GM12865 (cell line): ENCODE results near the gene PHLDA3.

Experiments
- DNase-seq: peaks from one replicate; pipeline ENCODE4 v3.0.0; 2010; ENCODE audit warnings: low read depth
- H3K4me3 ChIP-seq: 2 replicates; pipeline ENCODE4 v1.5.1; 2011; ENCODE audit warnings: mild to moderate bottlenecking, low read depth, low read length, control low read depth
- TF ChIP-seq, protein P1 (sequence below): IDR thresholded peaks from 2 replicates; pipeline ENCODE4 v1.5.1; 2011; ENCODE audit warnings: low read length, control low read depth, low read depth, inconsistent platforms; ENCODE audit not compliant: insufficient read depth; ENCODE audit errors: missing control alignments

PHLDA3 gene

DNA sequence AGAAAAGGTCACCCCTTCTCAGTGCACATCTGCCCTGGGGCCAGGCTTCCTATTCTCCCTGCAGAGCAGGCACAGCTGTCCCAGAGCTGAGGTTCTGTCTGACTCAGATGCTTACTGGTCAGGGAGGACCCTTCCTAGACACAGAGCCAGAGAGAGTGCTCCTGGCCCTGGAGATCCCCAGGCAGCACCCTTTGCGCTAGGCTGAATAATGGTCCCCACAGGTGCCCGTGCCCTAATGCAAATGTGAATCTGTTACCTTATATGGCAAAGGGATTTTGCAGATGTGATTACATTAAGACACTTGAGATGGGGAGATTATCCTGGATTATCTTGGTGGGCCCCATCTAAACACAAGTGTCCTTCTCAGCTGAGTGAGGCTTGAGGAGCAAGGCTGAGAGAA lies 44.8 kb downstream of the PHLDA3 start:
- H3K4me3 ChIP-seq = no peak overlapping the region
- no peak for DNase-seq
- TF ChIP-seq, protein P1, sequence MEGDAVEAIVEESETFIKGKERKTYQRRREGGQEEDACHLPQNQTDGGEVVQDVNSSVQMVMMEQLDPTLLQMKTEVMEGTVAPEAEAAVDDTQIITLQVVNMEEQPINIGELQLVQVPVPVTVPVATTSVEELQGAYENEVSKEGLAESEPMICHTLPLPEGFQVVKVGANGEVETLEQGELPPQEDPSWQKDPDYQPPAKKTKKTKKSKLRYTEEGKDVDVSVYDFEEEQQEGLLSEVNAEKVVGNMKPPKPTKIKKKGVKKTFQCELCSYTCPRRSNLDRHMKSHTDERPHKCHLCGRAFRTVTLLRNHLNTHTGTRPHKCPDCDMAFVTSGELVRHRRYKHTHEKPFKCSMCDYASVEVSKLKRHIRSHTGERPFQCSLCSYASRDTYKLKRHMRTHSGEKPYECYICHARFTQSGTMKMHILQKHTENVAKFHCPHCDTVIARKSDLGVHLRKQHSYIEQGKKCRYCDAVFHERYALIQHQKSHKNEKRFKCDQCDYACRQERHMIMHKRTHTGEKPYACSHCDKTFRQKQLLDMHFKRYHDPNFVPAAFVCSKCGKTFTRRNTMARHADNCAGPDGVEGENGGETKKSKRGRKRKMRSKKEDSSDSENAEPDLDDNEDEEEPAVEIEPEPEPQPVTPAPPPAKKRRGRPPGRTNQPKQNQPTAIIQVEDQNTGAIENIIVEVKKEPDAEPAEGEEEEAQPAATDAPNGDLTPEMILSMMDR = no peak

DNA sequence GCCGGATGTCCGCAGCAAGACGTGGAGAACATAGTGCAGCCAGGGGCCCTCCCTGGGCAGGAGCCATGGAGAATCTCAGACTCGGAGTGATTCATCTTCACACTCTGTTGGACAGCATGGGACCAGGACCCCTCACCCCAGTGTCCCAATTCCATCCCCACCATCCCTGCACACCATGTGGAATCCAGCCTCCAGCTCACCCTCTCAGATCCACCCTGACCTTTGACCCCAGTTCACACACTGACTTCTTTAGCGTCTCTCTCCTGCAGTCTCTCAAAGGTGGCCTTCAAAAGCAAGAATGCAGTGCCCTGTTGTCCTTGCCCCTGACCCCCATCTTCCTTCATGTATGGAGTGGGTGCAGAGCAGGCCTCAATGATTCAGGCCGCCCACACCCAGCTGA lies 45.3 kb downstream of the PHLDA3 start:
- no peak for DNase-seq
- TF ChIP-seq, protein P1 = no peak
- no peak overlapping the region for H3K4me3 ChIP-seq

DNA sequence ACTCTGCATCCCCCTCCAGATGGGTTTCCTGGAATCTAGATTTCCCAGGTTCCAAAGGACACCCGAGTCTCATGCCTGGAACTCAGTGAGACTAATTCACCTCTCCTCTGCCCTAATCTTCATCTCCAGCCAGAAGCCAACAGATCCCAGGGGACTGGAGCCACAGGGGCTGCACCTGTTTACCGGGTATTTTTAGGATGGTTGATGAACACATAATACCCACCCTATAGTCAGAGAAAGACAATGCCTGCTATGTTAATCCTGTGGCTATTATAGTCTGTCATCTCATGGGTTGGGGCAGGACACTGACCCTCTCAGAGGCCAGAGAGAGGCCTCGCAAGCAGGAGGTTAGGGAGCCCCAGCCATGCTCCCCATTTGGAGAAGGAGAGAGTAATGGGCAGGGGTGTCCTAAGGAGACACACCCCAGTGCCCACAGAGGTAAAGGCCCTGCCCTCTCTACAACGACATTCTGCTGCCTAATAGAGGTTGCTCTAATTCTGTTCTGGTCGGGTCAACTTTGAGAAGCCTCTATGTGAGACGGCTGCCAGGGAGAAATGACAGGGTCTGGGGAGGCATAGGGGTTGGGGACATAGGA lies 46.5 kb downstream of the PHLDA3 start:
- no peak overlapping the region for H3K4me3 ChIP-seq
- TF ChIP-seq, protein P1 = no peak
- DNase-seq = no peak

DNA sequence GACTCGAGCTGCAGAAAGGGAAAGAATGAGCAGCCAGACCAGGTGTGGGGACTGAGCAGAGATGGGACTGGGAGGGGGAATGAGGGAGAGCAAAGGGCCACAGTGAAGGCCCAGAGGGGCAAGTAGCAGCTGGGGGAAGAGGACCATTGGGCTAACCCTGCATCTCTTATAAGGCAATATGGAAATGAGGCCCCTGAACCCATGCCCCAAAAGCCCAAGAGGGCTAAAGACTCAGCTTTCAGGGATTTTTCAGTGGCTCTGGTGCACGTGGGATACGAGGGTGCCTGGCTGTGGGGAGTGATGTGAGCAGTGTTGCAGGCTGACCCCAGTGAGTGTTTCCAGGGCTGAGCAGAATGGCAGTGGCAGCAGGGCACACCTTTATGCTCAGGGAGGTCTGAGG lies 47.0 kb downstream of the PHLDA3 start:
- H3K4me3 ChIP-seq = no peak overlapping the region
- TF ChIP-seq, protein P1 = no peak
- DNase-seq = no peak

DNA sequence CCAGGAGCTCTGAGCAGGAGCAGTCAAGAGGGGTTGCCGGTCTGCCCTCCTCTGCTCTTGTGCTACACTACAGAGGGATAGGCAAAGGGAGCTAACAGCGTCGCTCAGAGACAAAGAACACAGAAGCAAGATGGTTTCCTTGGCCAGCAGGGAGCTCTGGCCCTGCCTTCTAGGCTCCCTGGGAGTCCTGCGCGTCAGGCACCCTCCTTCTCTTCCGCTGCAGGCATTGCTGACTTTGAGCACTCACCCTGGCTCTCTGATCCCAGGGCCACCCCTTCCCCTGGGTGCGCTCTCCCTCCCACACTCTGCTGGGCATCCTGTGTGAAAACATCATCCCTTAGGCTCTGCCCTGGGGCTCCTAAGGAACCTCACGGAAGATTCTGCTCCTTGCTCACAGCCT lies 47.9 kb downstream of the PHLDA3 start:
- H3K4me3 ChIP-seq = no peak overlapping the region
- TF ChIP-seq, protein P1 = no peak
- DNase-seq = no peak

DNA sequence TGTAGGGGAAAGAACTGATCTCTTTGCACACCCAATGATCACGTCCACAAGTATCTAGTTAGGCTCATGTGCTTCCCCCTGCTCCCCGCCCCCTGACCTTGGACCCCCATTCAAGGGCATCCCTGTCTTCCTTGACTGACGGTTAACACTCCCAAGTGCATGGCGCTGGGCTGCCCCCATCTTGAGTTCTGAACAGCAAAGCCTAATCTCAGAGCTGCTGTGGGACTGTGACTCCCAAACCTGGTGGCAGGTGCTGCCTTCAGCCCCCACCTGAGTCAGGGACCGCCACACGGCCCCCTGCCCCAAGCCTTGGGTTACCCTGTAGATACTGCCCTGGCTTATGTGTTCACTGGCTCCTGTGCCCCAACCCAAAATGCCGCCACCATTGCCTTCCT lies 48.4 kb downstream of the PHLDA3 start:
- TF ChIP-seq, protein P1 = no peak
- no peak overlapping the region for H3K4me3 ChIP-seq

More for the DNA sequence above, 48.4 kb downstream of the PHLDA3 start:
- DNase-seq = no peak
